Measurements from ENCODE around the gene SLC22A3. TPM values are rescaled to one million over a fixed set of nuclear protein-coding genes. Genes with fewer than 3 reads are reported as not detected.

SLC22A3 gene
- total RNA-seq, 1 experiment from 2014 or later: 0.07 TPM

DNA sequence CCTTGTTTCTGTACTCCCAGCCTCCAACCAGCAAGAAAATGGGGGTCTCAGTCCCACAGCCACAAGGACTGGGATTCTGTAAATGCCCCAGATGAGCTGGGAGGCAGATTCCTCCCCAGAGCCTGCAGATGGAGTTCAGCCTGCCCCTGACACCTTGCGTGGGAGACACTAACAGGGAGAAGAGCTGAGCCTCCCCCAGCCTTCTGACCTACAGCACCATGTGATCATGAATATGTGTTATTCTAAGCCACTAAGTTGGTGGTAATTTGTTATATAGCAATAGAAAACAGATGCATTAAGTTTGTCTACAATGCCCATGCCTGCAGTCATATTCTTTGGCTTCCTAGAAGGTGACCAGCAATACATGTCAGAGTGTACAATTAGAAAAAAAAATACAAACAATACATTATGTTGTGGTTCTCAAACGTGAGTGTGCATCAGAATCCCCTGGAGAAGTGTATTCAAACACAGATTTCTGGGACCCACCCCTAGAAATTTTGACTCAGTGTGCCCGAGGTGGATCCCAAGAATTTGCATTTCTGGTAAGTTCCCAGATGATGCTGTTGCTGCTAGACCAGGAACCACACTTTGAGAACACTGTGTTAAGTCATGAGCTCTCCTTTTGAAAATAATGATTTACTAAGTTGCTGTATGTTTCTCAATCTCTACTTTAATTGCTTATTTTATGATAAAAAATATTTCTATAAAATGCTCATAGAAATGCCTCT is 39.9 kb downstream of the SLC22A3 start:
- H3K36me3 ChIP-seq (ENCODE audit: control insufficient read depth in 1 of 2, insufficient read depth in 2 of 2, low read length in 2 of 2): no peaks in the 10 kb centered on the region
- POLR2A ChIA-PET: no interaction called here
- no peak overlapping the region for H3K27ac ChIP-seq (ENCODE audit: low read depth, low read length)

GRCh38 chr6:160388922-160389321 is 40.7 kb downstream of the SLC22A3 start:
- no TSS peak for BruUV-seq (replicated peaks)
- H3K9ac ChIP-seq (ENCODE audit: low read length): no peak overlapping the region
- H3K4me3 ChIP-seq (replicated peaks in 1 of 2; ENCODE audit: low read depth in 1 of 2, low read length in 2 of 2): no peak overlapping the region
- ChIA-PET POLR2A (no interaction called here), CTCF (no interaction called here), RAD21 (ENCODE audit: low non-redundant PET in 1 of 2, low total read pairs in 2 of 2, uncharacterized antibody in 2 of 2, unreplicated experiment in 2 of 2) (no interaction called here)
- no peaks in the 10 kb centered on the region for H3K36me3 ChIP-seq (ENCODE audit: control insufficient read depth in 1 of 2, insufficient read depth in 2 of 2, low read length in 2 of 2)
- no peak overlapping the region for H3K4me2 ChIP-seq (ENCODE audit: low read length)
- H3K27me3 ChIP-seq (ENCODE audit: insufficient read depth, low read length): no peaks in the 10 kb centered on the region
- H4K20me1 ChIP-seq (ENCODE audit: insufficient read depth): no peaks in the 10 kb centered on the region
- H3K79me2 ChIP-seq (ENCODE audit: insufficient read depth, low read length): no peaks in the 10 kb centered on the region
- peaks cover 26 to 35% of the 10 kb centered on the region in 2 experiments for H3K4me1 ChIP-seq (ENCODE audit: control insufficient read depth in 1 of 2, insufficient read depth in 2 of 2, low read length in 2 of 2)
- H2AFZ ChIP-seq (ENCODE audit: low read depth, low read length, poor library complexity, severe bottlenecking): no peak overlapping the region
- TF ChIP-seq TCF7L2 (IDR thresholded peaks at IDR 0.05; ENCODE audit: borderline replicate concordance, extremely low read depth, insufficient read depth, insufficient read length): no peak
- no peak for TF ChIP-seq JUND (IDR thresholded peaks at IDR 0.05)
- no peak for TF ChIP-seq CEBPB (IDR thresholded peaks at IDR 0.05; ENCODE audit: low read depth)
- TF ChIP-seq EGR1 (IDR thresholded peaks at IDR 0.05; ENCODE audit: low read depth): no peak
- no peaks in the 10 kb centered on the region for H3K9me2 ChIP-seq (ENCODE audit: insufficient read depth)
- intact Hi-C loops (cut with micrococcal nuclease): no loop called here
- DNase-seq (ENCODE audit: low read depth, low spot score) (no peak), ATAC-seq (no peak)
- H3K9me3 ChIP-seq (ENCODE audit: control insufficient read depth in 1 of 2, insufficient read depth in 1 of 2, low read depth in 1 of 2, low read length in 2 of 2): no peaks in the 10 kb centered on the region
- H3K27ac ChIP-seq (ENCODE audit: low read depth, low read length): no peak overlapping the region

More for the DNA sequence above, 39.9 kb downstream of the SLC22A3 start:
- no TSS peak for BruUV-seq (replicated peaks)
- H3K9me3 ChIP-seq (ENCODE audit: control insufficient read depth in 1 of 2, insufficient read depth in 1 of 2, low read depth in 1 of 2, low read length in 2 of 2): no peaks in the 10 kb centered on the region
- DNase-seq (ENCODE audit: low read depth, low spot score) (no peak), ATAC-seq (no peak)
- no peak overlapping the region for H3K4me2 ChIP-seq (ENCODE audit: low read length)
- ChIA-PET RAD21 (ENCODE audit: low non-redundant PET in 1 of 2, low total read pairs in 2 of 2, uncharacterized antibody in 2 of 2, unreplicated experiment in 2 of 2) (no interaction called here), CTCF (no interaction called here)
- no peaks in the 10 kb centered on the region for H4K20me1 ChIP-seq (ENCODE audit: insufficient read depth)
- H3K4me1 ChIP-seq (ENCODE audit: control insufficient read depth in 1 of 2, insufficient read depth in 2 of 2, low read length in 2 of 2): peaks cover 26 to 35% of the 10 kb centered on the region in 2 experiments
- no peak overlapping the region for H3K4me3 ChIP-seq (replicated peaks in 1 of 2; ENCODE audit: low read depth in 1 of 2, low read length in 2 of 2)
- H3K79me2 ChIP-seq (ENCODE audit: insufficient read depth, low read length): no peaks in the 10 kb centered on the region
- H3K9me2 ChIP-seq (ENCODE audit: insufficient read depth): no peaks in the 10 kb centered on the region
- H2AFZ ChIP-seq (ENCODE audit: low read depth, low read length, poor library complexity, severe bottlenecking): no peak overlapping the region
- intact Hi-C loops (cut with micrococcal nuclease): no loop called here
- H3K27me3 ChIP-seq (ENCODE audit: insufficient read depth, low read length): no peaks in the 10 kb centered on the region
- no peak overlapping the region for H3K9ac ChIP-seq (ENCODE audit: low read length)
- TF ChIP-seq ZBTB33 (IDR thresholded peaks at IDR 0.05; ENCODE audit: extremely low read depth, insufficient replicate concordance, low read length) (no peak), ZFX (IDR thresholded peaks at IDR 0.05) (no peak), ZNF274 (IDR thresholded peaks at IDR 0.05; ENCODE audit: low read depth, low read length) (no peak)
